ENCODE results near the gene CPVL.

Gene CPVL

DNA sequence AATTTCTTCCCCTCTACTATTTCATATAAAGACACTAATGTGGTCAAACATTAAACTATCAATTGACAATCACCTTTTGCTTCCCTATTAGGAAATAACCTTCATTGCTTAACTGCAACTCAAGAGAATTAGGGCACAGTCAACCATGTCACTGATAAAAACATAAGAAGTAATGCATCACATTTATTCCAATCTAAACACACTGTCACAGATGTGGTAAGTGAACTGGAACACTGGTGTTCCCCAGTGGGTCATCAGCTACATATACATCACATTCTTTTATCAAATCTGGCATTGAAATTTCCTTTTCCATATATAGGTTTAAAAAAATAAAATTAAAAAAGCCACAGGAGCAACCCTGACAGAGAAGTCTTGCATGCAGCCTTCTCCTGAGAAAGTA lies 191.9 kb downstream of the CPVL start:
- no peak for DNase-seq (ENCODE audit: insufficient read length, low spot score)
- no peak for FAIRE-seq

DNA sequence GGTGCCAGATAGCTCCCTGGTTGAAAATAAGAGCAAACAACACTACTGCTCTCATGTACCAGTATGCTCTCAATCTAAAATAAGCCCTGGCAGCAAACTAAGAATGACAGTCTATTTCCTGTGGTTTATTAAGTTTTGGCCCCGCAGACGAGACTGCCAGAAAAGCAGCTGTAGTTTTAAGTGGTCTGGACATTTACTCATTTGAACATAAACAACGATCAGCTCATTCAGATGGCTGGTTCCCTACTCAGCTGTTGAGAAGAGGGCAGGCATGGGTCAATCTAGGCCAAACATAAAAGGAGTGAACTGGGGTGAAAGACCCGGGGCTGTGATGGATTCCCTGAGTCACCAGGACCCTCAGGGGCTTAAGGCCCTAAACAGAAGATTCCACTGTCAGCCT lies 192.7 kb downstream of the CPVL start:
- FAIRE-seq (no peak), DNase-seq (ENCODE audit: insufficient read length, low spot score) (no peak)
